ENCODE data around the gene HOXB1.
"Not testable (repeated sequence)": the region's sequence is repeated elsewhere in the genome, so short reads cannot be mapped to it uniquely, and the experiment has no call there.

The HOXB1 gene

GRCh38 chr17:48544349-48545021, 13.7 kb upstream of the HOXB1 start:
- DNase-seq, result no peak

- no peak for DNase-seq
Observed at GRCh38 chr17:48543854-48544348, 13.1 kb upstream of the HOXB1 start.

- DNase-seq, result no peak
Observed at GRCh38 chr17:48543107-48543853, 12.5 kb upstream of the HOXB1 start.

DNA sequence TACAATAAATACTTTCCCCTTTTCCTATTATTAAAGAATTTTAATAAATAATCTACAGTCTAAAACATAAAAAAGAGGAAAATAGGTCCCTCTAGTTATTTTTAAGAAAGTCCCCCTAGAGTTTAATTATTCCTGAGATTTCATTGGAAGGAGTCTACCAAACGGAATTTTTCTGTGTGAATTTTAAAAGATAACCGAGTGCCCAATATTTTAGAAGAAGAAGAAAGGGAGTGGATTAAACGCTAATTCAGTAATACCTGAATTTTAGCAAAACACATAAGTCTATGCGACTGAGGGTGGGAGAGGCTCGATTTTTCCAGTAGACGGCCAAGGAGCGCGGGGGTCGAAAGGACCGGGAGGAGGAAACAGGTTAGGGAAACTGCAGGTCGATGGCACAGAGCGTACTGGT, 11.9 kb upstream of the HOXB1 start:
- DNase-seq, result no peak

- no peak for DNase-seq
Observed at GRCh38 chr17:48542114-48542656, 11.4 kb upstream of the HOXB1 start.

GRCh38 chr17:48541577-48542113, 10.8 kb upstream of the HOXB1 start:
- DNase-seq, result no peak

GRCh38 chr17:48541036-48541576, 10.3 kb upstream of the HOXB1 start:
- no peak for DNase-seq

- no peak for DNase-seq
Observed at GRCh38 chr17:48540213-48540612, 9.4 kb upstream of the HOXB1 start.

DNA sequence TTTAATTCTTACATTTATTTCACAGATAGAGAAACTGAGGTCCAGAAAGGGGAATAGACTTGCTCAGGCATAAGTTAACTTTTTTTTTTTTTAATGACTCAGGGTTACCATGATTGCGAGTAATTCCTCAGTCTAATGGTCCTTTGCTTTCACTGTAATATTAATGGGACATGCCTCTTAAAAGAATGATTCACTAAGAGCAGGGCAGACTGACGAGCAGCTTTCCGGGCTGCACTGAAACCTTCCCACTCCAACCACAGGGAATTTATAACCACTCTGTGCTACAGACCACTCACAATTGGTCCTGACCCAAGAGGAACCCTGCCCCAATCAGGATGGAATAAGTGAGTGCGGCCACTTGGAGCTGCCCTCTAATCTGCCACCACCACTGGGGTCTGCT, 8.4 kb upstream of the HOXB1 start:
- no peak for DNase-seq

DNA sequence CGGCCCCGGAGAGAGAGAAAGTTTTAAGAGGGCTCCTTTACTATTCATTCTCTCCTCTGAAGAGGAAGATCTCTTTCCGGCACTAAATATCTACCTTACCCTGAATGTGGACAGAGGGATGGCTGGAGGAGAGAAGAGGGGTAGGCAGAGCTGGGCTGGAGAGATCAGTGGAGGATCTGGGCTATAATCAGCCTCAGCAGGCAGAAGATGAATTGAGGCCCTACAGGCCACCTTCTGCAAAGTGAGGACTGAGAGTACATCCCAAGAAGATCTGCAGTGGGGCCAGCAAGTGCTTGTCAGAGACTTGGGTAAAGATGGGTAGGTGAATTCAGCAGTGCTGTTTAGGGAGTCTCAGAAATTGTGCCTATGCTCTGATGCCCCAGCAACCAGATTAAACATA, 6.5 kb upstream of the HOXB1 start:
- DNase-seq, result no peak

DNA sequence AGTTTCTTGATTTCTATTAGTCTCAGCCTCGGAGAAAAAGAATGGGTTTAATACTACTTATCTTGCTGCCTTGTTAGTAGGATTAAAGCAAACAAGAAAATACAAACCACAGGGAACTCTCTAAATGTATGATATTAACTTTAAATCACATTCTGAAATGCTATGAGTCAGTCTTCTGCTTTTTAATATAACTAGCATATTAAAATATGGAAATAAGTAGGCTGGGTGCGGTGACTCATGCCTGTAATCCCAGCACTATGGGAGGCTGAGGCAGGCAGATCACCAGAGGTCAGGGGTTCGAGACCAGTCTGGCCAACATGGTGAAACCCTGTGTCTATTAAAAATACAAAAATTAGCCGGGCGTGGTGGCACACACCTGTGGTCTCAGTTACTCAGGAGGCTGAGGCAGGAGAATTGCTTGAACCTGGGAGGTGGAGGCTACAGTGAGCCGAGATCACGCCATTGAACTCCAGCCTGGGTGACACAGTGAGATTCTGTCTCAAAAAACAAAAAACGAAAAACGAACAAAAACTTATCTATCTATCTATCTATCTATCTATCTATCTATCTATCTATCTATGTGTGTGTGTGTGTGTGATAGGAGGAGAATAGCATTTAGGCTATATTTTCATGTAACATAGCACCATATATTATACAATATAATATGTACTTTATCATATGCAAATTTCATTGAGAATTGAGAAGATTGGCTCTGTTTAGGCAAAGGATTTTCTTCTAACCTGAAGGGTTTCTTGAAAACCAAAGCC, 5.2 kb upstream of the HOXB1 start:
- DNase-seq, result not testable (repeated sequence)

DNA sequence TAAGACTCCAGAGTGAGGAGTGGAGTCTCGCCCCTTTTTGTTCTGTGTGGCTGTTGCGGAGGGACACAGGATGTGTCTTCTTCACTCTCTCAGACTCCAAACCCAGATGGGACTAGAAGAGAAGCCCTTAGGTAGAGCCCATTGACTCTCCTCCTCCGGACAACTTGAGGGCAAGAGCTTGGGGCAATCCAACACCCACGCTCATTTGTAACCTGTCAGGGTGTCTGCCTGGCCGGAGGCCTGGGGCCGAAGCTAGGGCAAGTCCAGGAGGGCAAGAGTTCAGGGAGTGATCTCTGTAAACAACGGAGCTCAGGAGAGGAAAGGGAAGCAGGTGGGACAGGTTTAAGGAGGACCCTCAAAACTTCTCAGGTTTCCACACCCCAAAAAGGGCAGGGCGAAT, 1.4 kb upstream of the HOXB1 start:
- DNase-seq, result no peak

- no peak for DNase-seq
Observed at GRCh38 chr17:48530208-48530886, 464 bp downstream of the HOXB1 start.

GRCh38 chr17:48529683-48530009, 1.2 kb downstream of the HOXB1 start:
- no peak for DNase-seq

DNA sequence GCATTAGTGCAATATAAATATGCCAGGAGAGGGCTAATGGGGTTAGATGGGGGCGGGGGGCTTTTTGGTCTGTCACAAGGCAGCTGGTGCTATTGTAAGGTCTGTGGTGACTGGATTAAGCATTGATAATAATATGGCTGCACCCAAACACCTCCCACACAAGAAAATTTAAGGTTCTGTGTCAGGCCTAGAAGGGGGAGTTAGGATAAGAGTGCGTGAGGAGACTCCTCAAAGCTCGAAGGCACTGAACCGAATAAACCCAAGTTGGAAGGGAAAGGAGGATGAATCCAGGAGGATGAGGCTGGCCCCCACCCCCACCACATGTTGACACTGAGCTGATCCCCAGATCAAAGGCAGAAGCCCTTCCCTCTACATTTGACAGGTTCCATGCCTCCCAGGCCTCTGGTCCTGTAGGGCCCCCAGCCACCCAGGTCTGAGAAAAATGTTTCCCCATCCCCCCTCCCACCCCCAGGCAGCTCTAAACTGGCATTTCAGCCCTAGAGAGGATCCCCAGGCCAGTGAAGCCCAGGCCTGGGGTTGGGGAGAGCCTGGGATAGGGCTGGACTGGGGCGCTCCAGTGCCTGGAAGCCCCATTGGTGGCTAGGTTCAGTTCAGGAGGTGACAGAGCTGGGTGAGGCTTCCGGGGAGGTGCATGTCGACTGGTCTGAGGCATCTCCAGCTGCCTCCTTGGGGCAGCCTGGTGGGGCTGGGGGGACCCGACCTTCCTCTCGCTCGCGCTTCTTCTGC, 1.7 kb downstream of the HOXB1 start:
- no peak for DNase-seq

GRCh38 chr17:48528153-48528935, 2.5 kb downstream of the HOXB1 start:
- no peak for DNase-seq

- no peak for DNase-seq
Observed at GRCh38 chr17:48527547-48527932, 3.3 kb downstream of the HOXB1 start.

GRCh38 chr17:48526608-48527546, 3.9 kb downstream of the HOXB1 start:
- DNase-seq, result no peak
